GM12878 (cell line): Measurements from ENCODE around the gene CPNE5. TPM values are rescaled to one million over a fixed set of nuclear protein-coding genes. Genes with fewer than 3 reads are reported as not detected.

Source experiments
- ATAC-seq: fragments of 200-7000 bp; cut with Tn5 transposase; 3 replicates; pipeline ENCODE4 v1.9.1; 2020; ENCODE audit warnings: mild to moderate bottlenecking, moderate library complexity
- BruUV-seq: library from RNA; stranded (reverse); fragments of 400-500 nt; replicated peaks from 2 replicates; lab custom pipeline; 2021; lab: Mats Ljungman, UMichigan
- CTCF ChIA-PET: fragments of 300-600 bp; sonication (Branson Sonifier 250); formaldehyde crosslinking; extraction: SDS; loops from one replicate; lab custom pipeline; 2021; ENCODE audit warnings: inconsistent platforms; lab: Yijun Ruan, JAX
- POLR2A ChIA-PET: fragments of 350-600 bp; formaldehyde crosslinking; extraction: SDS; loops from one replicate; lab custom pipeline; 2021; ENCODE audit warnings: inconsistent platforms; lab: Charles Lee
- RAD21 ChIA-PET: fragments of 300-600 bp; sonication (Branson Sonifier 250); formaldehyde crosslinking; loops from one replicate; lab custom pipeline; 2023; ENCODE audit warnings: antibody characterized with exemption; ENCODE audit not compliant: unreplicated experiment; lab: Charles Lee
- SMC1A ChIA-PET: fragments of 300-600 bp; sonication (Branson Sonifier 250); formaldehyde crosslinking; loops from one replicate; lab custom pipeline; 2023; ENCODE audit not compliant: unreplicated experiment, uncharacterized antibody; lab: Charles Lee
- DNase-seq: peaks from one replicate; pipeline ENCODE4 v3.0.0-alpha.2; 2011; ENCODE audit warnings: low read depth, low spot score
- FAIRE-seq: peaks from 3 replicates; lab custom pipeline; 2011; peaks lifted over from hg19 to GRCh38; lab: Jason Lieb, UNC
- H2AFZ ChIP-seq: 2 replicates; pipeline ENCODE4 v1.6.0; 2011; ENCODE audit warnings: low read depth, low read length, control low read depth; ENCODE audit not compliant: control insufficient read depth
- H3K27ac ChIP-seq: 2 replicates; pipeline ENCODE4 v1.5.1; 2011; ENCODE audit warnings: control low read depth; ENCODE audit not compliant: control insufficient read depth, insufficient read depth
- H3K27me3 ChIP-seq, 2 experiments: replicated peaks in 1 of 2; 2 replicates each; pipeline versions ENCODE4 v1.6.0 to v1.6.1; 2011; ENCODE audit warnings: low read length in 1 of 2; ENCODE audit not compliant: control insufficient read depth in 2 of 2, insufficient read depth in 2 of 2
- H3K36me3 ChIP-seq, 2 experiments: 2 replicates each; pipeline ENCODE4 v1.5.1; 2011; ENCODE audit warnings: low read length in 1 of 2; ENCODE audit not compliant: control insufficient read depth in 2 of 2, insufficient read depth in 2 of 2
- H3K4me1 ChIP-seq: 2 replicates; pipeline ENCODE4 v1.6.1; 2011; ENCODE audit warnings: mild to moderate bottlenecking, low read length, moderate library complexity, mixed read lengths; ENCODE audit not compliant: control insufficient read depth, insufficient read depth
- H3K4me2 ChIP-seq: 2 replicates; pipeline ENCODE4 v1.6.0; 2011; ENCODE audit warnings: control low read depth; ENCODE audit not compliant: control insufficient read depth, insufficient read depth
- H3K4me3 ChIP-seq: fragments of 200-600 bp; sonication (generic); 2 replicates; pipeline ENCODE4 v1.5.1; 2016
- H3K79me2 ChIP-seq: 2 replicates; pipeline ENCODE4 v1.6.0; 2011; ENCODE audit warnings: low read length; ENCODE audit not compliant: control insufficient read depth, insufficient read depth
- H3K9ac ChIP-seq: 2 replicates; pipeline ENCODE4 v1.8.0; 2011; ENCODE audit warnings: low read length, control low read depth, mixed read lengths; ENCODE audit not compliant: control insufficient read depth, insufficient read depth
- H3K9me3 ChIP-seq: replicated peaks from 3 replicates; pipeline ENCODE4 v1.5.1; 2011; ENCODE audit warnings: mild to moderate bottlenecking, low read length; ENCODE audit not compliant: control insufficient read depth, insufficient read depth
- H4K20me1 ChIP-seq: 2 replicates; pipeline ENCODE4 v1.6.0; 2011; ENCODE audit not compliant: control insufficient read depth, insufficient read depth
- FOXK2 ChIP-seq: fragments of 450-650 bp; IDR thresholded peaks from 2 replicates; pipeline ENCODE4 v1.6.1; 2017; ENCODE audit warnings: mild to moderate bottlenecking, moderate library complexity
- GATAD2B ChIP-seq: fragments of 450-650 bp; conservative IDR thresholded peaks from 2 replicates; pipeline ENCODE4 v1.6.1; 2017; ENCODE audit warnings: low read depth, mild to moderate bottlenecking, moderate library complexity
- whole genome bisulfite sequencing: methylation state at CpG from one replicate; pipeline ENCODE4 v1.1.6; 2016; ENCODE audit warnings: low lambda C conversion rate; ENCODE audit not compliant: insufficient replicate concordance, insufficient coverage; ENCODE audit errors: missing lambda C conversion rate; 5-methylcytosine and 5-hydroxymethylcytosine counted together
- in situ Hi-C: fragments of 300-500 bp; cut with MboI; formaldehyde crosslinking; loops from 9 replicates; pipeline ENCODE4 v1.14.3; 2018; ENCODE audit warnings: mixed read lengths
- intact Hi-C: fragments of 100-400 bp; cut with micrococcal nuclease; formaldehyde crosslinking; loops from one replicate; pipeline ENCODE4 v1.14.2; 2022; ENCODE audit not compliant: unreplicated experiment
- polyA plus RNA-seq, 11 experiments: library from polyadenylated mRNA; depleted of rRNA in 4 of 11; unstranded in 6 of 11; stranded (reverse) in 5 of 11; fragments of >200 nt; fragmentation: Nextera tagmentation in 4 of 11; fragmentation: Illumina TruSeq in 1 of 11; extraction: Ambion mirVana in 4 of 11; extraction: Trizol in 1 of 11; gene quantifications; 1 replicate in 1 of 11; 2 replicates in 10 of 11; pipeline versions ENCODE4 v1.2.1 to v1.2.3, GENCODE V29; 2011 to 2016; ENCODE audit warnings: inconsistent platforms in 2 of 11, missing spikeins in 2 of 11, low read depth in 1 of 11
- total RNA-seq, 4 experiments: library from RNA; depleted of rRNA in 3 of 4; stranded (reverse); fragments of >200 nt in 3 of 4; fragmentation: Illumina TruSeq in 1 of 4; extraction: Trizol in 1 of 4; gene quantifications; 2 replicates each; pipeline versions ENCODE4 v1.2.1 to v1.2.3, GENCODE V29; 2013 to 2021

The CPNE5 gene
- total and polyA plus RNA-seq, 10 of the 15 experiments (the other 5 are each of a cell fraction or from before 2014, with no cell fraction given) = 2.4 to 39.1 (median 18.2) TPM

- CTCF ChIA-PET = interaction anchor here (1.5 to 5.8 kb wide), 4 partner anchors 10 to 76 kb away, joined by 6 to 28 read pairs (median 8); no protein-coding TSS in a partner anchor
- SMC1A ChIA-PET = interaction anchor here (0.8 to 2.2 kb wide), 6 partner anchors 9 to 91 kb away, joined by 3 to 12 read pairs (median 3); no protein-coding TSS in a partner anchor
- Histone ChIP-seq H3K9me3 (no peaks in the 10 kb centered on the region; the same call in 2 of the 3 replicates), H3K4me2 (no peak overlapping the region), H3K27me3 (no peaks in the 10 kb centered on the region), H3K4me1 (peaks cover 24% of the 10 kb centered on the region), H3K36me3 (peaks cover 10 to 12% of the 10 kb centered on the region in 2 experiments), H3K9ac (no peak overlapping the region), H4K20me1 (peaks cover 6% of the 10 kb centered on the region; the same call in 1 of the 2 replicates), H3K27ac (no peak overlapping the region), H3K79me2 (no peaks in the 10 kb centered on the region), H2AFZ (no peak overlapping the region), H3K4me3 (no peak overlapping the region)
- TF ChIP-seq FOXK2 (no peak), GATAD2B (no peak)
- ATAC-seq (no peak), DNase-seq (no peak), FAIRE-seq (no peak)
- in situ Hi-C loops (no loop called here), intact Hi-C loops (no loop called here)
- no TSS peak for BruUV-seq
- POLR2A ChIA-PET = interaction anchor here (0.5 to 1.1 kb wide), 3 partner anchors 15 to 90 kb away, joined by 3 to 4 read pairs (median 3); no protein-coding TSS in a partner anchor
- RAD21 ChIA-PET = interaction anchor here (1.5 kb wide), 1 partner anchor 62 kb away, joined by 4 read pairs; no protein-coding TSS in a partner anchor
- WGBS = 99% methylated on average over 4 of the region's 4 CpGs
These were observed 148.2 kb downstream of the CPNE5 start for GRCh38 chr6:36691011-36691410.

Other genes starting within 250 kb of the CPNE5 start
Only the 7 nearest of the 8 such genes appear.
- gene CDKN1A, start 160.7 kb downstream of the CPNE5 start, total RNA-seq (2014; rRNA removed) = 186 and 198 TPM in 2 replicates
- 139 and 144 TPM in 2 replicates for gene CDKN1A, start 160.7 kb downstream of the CPNE5 start, total RNA-seq (2014; rRNA removed; fragmentation: Illumina TruSeq; extraction: Trizol)
- gene CDKN1A, start 160.7 kb downstream of the CPNE5 start, total RNA-seq (2021) = 315 and 321 TPM in 2 replicates
- 103 and 200 TPM in 2 replicates for gene CDKN1A, start 160.7 kb downstream of the CPNE5 start, polyA plus RNA-seq (2011; rRNA removed)
- 154 and 232 TPM in 2 replicates for gene CDKN1A, start 160.7 kb downstream of the CPNE5 start, polyA plus RNA-seq (2014; fragmentation: Illumina TruSeq; extraction: Trizol)
- 10 to 100 TPM; 25.2 to 48.4 TPM for gene CDKN1A, start 160.7 kb downstream of the CPNE5 start, polyA plus RNA-seq (2014; fragmentation: Nextera tagmentation; extraction: Ambion mirVana)
- 330 and 358 TPM in 2 replicates for gene CDKN1A, start 160.7 kb downstream of the CPNE5 start, polyA plus RNA-seq (2014; rRNA removed)
- 100 to 1,000 TPM; 604 to 637 TPM for gene CDKN1A, start 160.7 kb downstream of the CPNE5 start, polyA plus RNA-seq (2016; fragmentation: Nextera tagmentation; extraction: Ambion mirVana)
- gene RAB44, start 141.6 kb downstream of the CPNE5 start, total RNA-seq (2014; rRNA removed) = 0.06 TPM in 1 of 2 replicates, not detected in the other
- not detected in 2 replicates for gene RAB44, start 141.6 kb downstream of the CPNE5 start, total RNA-seq (2014; rRNA removed; fragmentation: Illumina TruSeq; extraction: Trizol)
- 0.05 TPM in 1 of 2 replicates, not detected in the other for gene RAB44, start 141.6 kb downstream of the CPNE5 start, total RNA-seq (2021)
- gene RAB44, start 141.6 kb downstream of the CPNE5 start, polyA plus RNA-seq (2011; rRNA removed) = 0.05 TPM in 1 of 2 replicates, not detected in the other
- 0.01 TPM in 1 of 2 replicates, not detected in the other for gene RAB44, start 141.6 kb downstream of the CPNE5 start, polyA plus RNA-seq (2014; fragmentation: Illumina TruSeq; extraction: Trizol)
- under 1 TPM in 1 of 2 experiments, not detected in 1; 0.02 TPM for gene RAB44, start 141.6 kb downstream of the CPNE5 start, polyA plus RNA-seq (2014; fragmentation: Nextera tagmentation; extraction: Ambion mirVana)
- gene RAB44, start 141.6 kb downstream of the CPNE5 start, polyA plus RNA-seq (2014; rRNA removed) = 0.01 and 0.05 TPM in 2 replicates
- under 1 TPM; 0.05 to 0.08 TPM for gene RAB44, start 141.6 kb downstream of the CPNE5 start, polyA plus RNA-seq (2016; fragmentation: Nextera tagmentation; extraction: Ambion mirVana)
- 50.2 and 54.0 TPM in 2 replicates for gene PPIL1, start 35.4 kb upstream of the CPNE5 start, total RNA-seq (2014; rRNA removed)
- gene PPIL1, start 35.4 kb upstream of the CPNE5 start, total RNA-seq (2014; rRNA removed; fragmentation: Illumina TruSeq; extraction: Trizol) = 62.7 and 66.7 TPM in 2 replicates
- 39.5 and 40.8 TPM in 2 replicates for gene PPIL1, start 35.4 kb upstream of the CPNE5 start, total RNA-seq (2021)
- gene PPIL1, start 35.4 kb upstream of the CPNE5 start, polyA plus RNA-seq (2011; rRNA removed) = 54.8 and 56.8 TPM in 2 replicates
- gene PPIL1, start 35.4 kb upstream of the CPNE5 start, polyA plus RNA-seq (2014; fragmentation: Illumina TruSeq; extraction: Trizol) = 75.5 and 98.4 TPM in 2 replicates
- 10 to 100 TPM; 74.4 to 95.8 TPM for gene PPIL1, start 35.4 kb upstream of the CPNE5 start, polyA plus RNA-seq (2014; fragmentation: Nextera tagmentation; extraction: Ambion mirVana)
- gene PPIL1, start 35.4 kb upstream of the CPNE5 start, polyA plus RNA-seq (2014; rRNA removed) = 42.6 and 42.8 TPM in 2 replicates
- gene PPIL1, start 35.4 kb upstream of the CPNE5 start, polyA plus RNA-seq (2016; fragmentation: Nextera tagmentation; extraction: Ambion mirVana) = 10 to 100 TPM; 81.8 to 86.7 TPM
- 30.2 and 33.8 TPM in 2 replicates for gene C6orf89, start 46.5 kb upstream of the CPNE5 start, total RNA-seq (2014; rRNA removed)
- gene C6orf89, start 46.5 kb upstream of the CPNE5 start, total RNA-seq (2014; rRNA removed; fragmentation: Illumina TruSeq; extraction: Trizol) = 27.1 and 28.4 TPM in 2 replicates
- gene C6orf89, start 46.5 kb upstream of the CPNE5 start, total RNA-seq (2021) = 36.0 and 37.5 TPM in 2 replicates
- 16.8 and 22.1 TPM in 2 replicates for gene C6orf89, start 46.5 kb upstream of the CPNE5 start, polyA plus RNA-seq (2011; rRNA removed)
- 42.7 and 45.8 TPM in 2 replicates for gene C6orf89, start 46.5 kb upstream of the CPNE5 start, polyA plus RNA-seq (2014; fragmentation: Illumina TruSeq; extraction: Trizol)
- 10 to 100 TPM; 10.8 to 11.4 TPM for gene C6orf89, start 46.5 kb upstream of the CPNE5 start, polyA plus RNA-seq (2014; fragmentation: Nextera tagmentation; extraction: Ambion mirVana)
- 23.6 and 24.9 TPM in 2 replicates for gene C6orf89, start 46.5 kb upstream of the CPNE5 start, polyA plus RNA-seq (2014; rRNA removed)
- gene C6orf89, start 46.5 kb upstream of the CPNE5 start, polyA plus RNA-seq (2016; fragmentation: Nextera tagmentation; extraction: Ambion mirVana) = 10 to 100 TPM; 30.2 to 33.3 TPM
- not detected in 2 replicates for gene PI16, start 115.3 kb upstream of the CPNE5 start, total RNA-seq (2014; rRNA removed)
- not detected in 2 replicates for gene PI16, start 115.3 kb upstream of the CPNE5 start, total RNA-seq (2014; rRNA removed; fragmentation: Illumina TruSeq; extraction: Trizol)
- gene PI16, start 115.3 kb upstream of the CPNE5 start, total RNA-seq (2021) = not detected in 2 replicates
- gene PI16, start 115.3 kb upstream of the CPNE5 start, polyA plus RNA-seq (2011; rRNA removed) = not detected in 2 replicates
- not detected in 2 replicates for gene PI16, start 115.3 kb upstream of the CPNE5 start, polyA plus RNA-seq (2014; fragmentation: Illumina TruSeq; extraction: Trizol)
- gene PI16, start 115.3 kb upstream of the CPNE5 start, polyA plus RNA-seq (2014; fragmentation: Nextera tagmentation; extraction: Ambion mirVana) = under 1 TPM in 1 of 2 experiments, not detected in 1; 0.08 TPM
- gene PI16, start 115.3 kb upstream of the CPNE5 start, polyA plus RNA-seq (2014; rRNA removed) = not detected in 2 replicates
- under 1 TPM in 1 of 2 experiments, not detected in 1; 0.12 TPM for gene PI16, start 115.3 kb upstream of the CPNE5 start, polyA plus RNA-seq (2016; fragmentation: Nextera tagmentation; extraction: Ambion mirVana)
- 104 and 114 TPM in 2 replicates for gene MTCH1, start 146.8 kb upstream of the CPNE5 start, total RNA-seq (2014; rRNA removed)
- gene MTCH1, start 146.8 kb upstream of the CPNE5 start, total RNA-seq (2014; rRNA removed; fragmentation: Illumina TruSeq; extraction: Trizol) = 64.5 and 65.2 TPM in 2 replicates
- gene MTCH1, start 146.8 kb upstream of the CPNE5 start, total RNA-seq (2021) = 103 and 105 TPM in 2 replicates
- 73.1 and 86.9 TPM in 2 replicates for gene MTCH1, start 146.8 kb upstream of the CPNE5 start, polyA plus RNA-seq (2011; rRNA removed)
- 48.5 and 75.3 TPM in 2 replicates for gene MTCH1, start 146.8 kb upstream of the CPNE5 start, polyA plus RNA-seq (2014; fragmentation: Illumina TruSeq; extraction: Trizol)
- 10 to 100 TPM in 1 of 2 experiments, 1 to 10 TPM in 1; 7.2 to 17.3 TPM for gene MTCH1, start 146.8 kb upstream of the CPNE5 start, polyA plus RNA-seq (2014; fragmentation: Nextera tagmentation; extraction: Ambion mirVana)
- gene MTCH1, start 146.8 kb upstream of the CPNE5 start, polyA plus RNA-seq (2014; rRNA removed) = 80.2 and 83.5 TPM in 2 replicates
- 100 to 1,000 TPM; 108 to 128 TPM for gene MTCH1, start 146.8 kb upstream of the CPNE5 start, polyA plus RNA-seq (2016; fragmentation: Nextera tagmentation; extraction: Ambion mirVana)
- 52.9 and 55.5 TPM in 2 replicates for gene FGD2, start 166.2 kb upstream of the CPNE5 start, total RNA-seq (2014; rRNA removed)
- gene FGD2, start 166.2 kb upstream of the CPNE5 start, total RNA-seq (2014; rRNA removed; fragmentation: Illumina TruSeq; extraction: Trizol) = 35.4 and 36.0 TPM in 2 replicates
- gene FGD2, start 166.2 kb upstream of the CPNE5 start, total RNA-seq (2021) = 63.6 and 70.4 TPM in 2 replicates
- gene FGD2, start 166.2 kb upstream of the CPNE5 start, polyA plus RNA-seq (2011; rRNA removed) = 21.7 and 36.4 TPM in 2 replicates
- 21.8 and 30.3 TPM in 2 replicates for gene FGD2, start 166.2 kb upstream of the CPNE5 start, polyA plus RNA-seq (2014; fragmentation: Illumina TruSeq; extraction: Trizol)
- gene FGD2, start 166.2 kb upstream of the CPNE5 start, polyA plus RNA-seq (2014; fragmentation: Nextera tagmentation; extraction: Ambion mirVana) = 10 to 100 TPM in 1 of 2 experiments, 1 to 10 TPM in 1; 5.2 to 11.3 TPM
- gene FGD2, start 166.2 kb upstream of the CPNE5 start, polyA plus RNA-seq (2014; rRNA removed) = 83.2 and 88.1 TPM in 2 replicates
- 10 to 100 TPM; 23.1 to 25.3 TPM for gene FGD2, start 166.2 kb upstream of the CPNE5 start, polyA plus RNA-seq (2016; fragmentation: Nextera tagmentation; extraction: Ambion mirVana)